Mesendoderm (in vitro differentiated cells): ENCODE results near the gene RBM4.
"Not testable (repeated sequence)": the region's sequence is repeated elsewhere in the genome, so short reads cannot be mapped to it uniquely, and the experiment has no call there.

Experiments used
- DNase-seq: peaks from one replicate; pipeline ENCODE4 v3.0.0; 2013
- H2AK5ac ChIP-seq: 2 replicates; pipeline ENCODE4 v1.6.1; 2013; ENCODE audit warnings: low read length, inconsistent platforms
- H2BK120ac ChIP-seq: 2 replicates; pipeline ENCODE4 v1.6.1; 2013; ENCODE audit warnings: low read depth, mild to moderate bottlenecking, low read length, moderate library complexity, mixed read lengths
- H2BK15ac ChIP-seq: replicated peaks from 2 replicates; pipeline ENCODE4 v1.6.1; 2013; ENCODE audit warnings: low read depth, mild to moderate bottlenecking, moderate library complexity
- H2BK5ac ChIP-seq: 2 replicates; pipeline ENCODE4 v1.6.1; 2013; ENCODE audit warnings: low read length, inconsistent platforms
- H3K18ac ChIP-seq: 2 replicates; pipeline ENCODE4 v1.6.1; 2013; ENCODE audit warnings: mild to moderate bottlenecking, low read length, mixed read lengths
- H3K23ac ChIP-seq: one replicate; pipeline ENCODE4 v1.6.1; 2013; ENCODE audit warnings: low read length
- H3K27ac ChIP-seq: 2 replicates; pipeline ENCODE4 v1.5.1; 2013; ENCODE audit warnings: low read depth, mild to moderate bottlenecking, inconsistent platforms, low read length, moderate library complexity
- H3K27me3 ChIP-seq: 2 replicates; pipeline ENCODE4 v1.6.1; 2013; ENCODE audit warnings: low read length, control low read depth, mild to moderate bottlenecking, inconsistent platforms; ENCODE audit not compliant: insufficient read depth, poor library complexity
- H3K36me3 ChIP-seq: 2 replicates; pipeline ENCODE4 v1.6.1; 2013; ENCODE audit warnings: low read length, inconsistent platforms; ENCODE audit not compliant: control insufficient read depth, insufficient read depth
- H3K4ac ChIP-seq: one replicate; pipeline ENCODE4 v1.6.1; 2013; ENCODE audit warnings: low read depth, mild to moderate bottlenecking, low read length, moderate library complexity
- H3K4me1 ChIP-seq: 2 replicates; pipeline ENCODE4 v1.6.1; 2013; ENCODE audit warnings: low read depth, low read length, inconsistent platforms; ENCODE audit not compliant: control insufficient read depth
- H3K4me2 ChIP-seq: 2 replicates; pipeline ENCODE4 v1.6.1; 2013; ENCODE audit warnings: low read length
- H3K4me3 ChIP-seq: 2 replicates; pipeline ENCODE4 v1.5.1; 2013; ENCODE audit warnings: mild to moderate bottlenecking, low read length
- H3K56ac ChIP-seq: one replicate; pipeline ENCODE4 v1.6.1; 2013; ENCODE audit warnings: low read length
- H3K79me1 ChIP-seq: 2 replicates; pipeline ENCODE4 v1.6.1; 2013; ENCODE audit warnings: low read length, inconsistent platforms
- H3K79me2 ChIP-seq: 2 replicates; pipeline ENCODE4 v1.6.1; 2013; ENCODE audit warnings: mild to moderate bottlenecking, low read length; ENCODE audit not compliant: control insufficient read depth, insufficient read depth
- H3K9ac ChIP-seq: 2 replicates; pipeline ENCODE4 v1.6.1; 2013; ENCODE audit warnings: low read length, inconsistent platforms
- H4K5ac ChIP-seq: one replicate; pipeline ENCODE4 v1.6.1; 2013; ENCODE audit warnings: low read length
- H4K8ac ChIP-seq: one replicate; pipeline ENCODE4 v1.6.1; 2013; ENCODE audit warnings: low read depth, mild to moderate bottlenecking, control low read depth, low read length, moderate library complexity
- WGBS: extraction: QIAGEN DNeasy Blood & Tissue Kit; methylation state at CpG from one replicate; pipeline ENCODE4 v1.1.7; 2013; ENCODE audit warnings: low lambda C conversion rate, missing lambda C conversion rate; ENCODE audit not compliant: insufficient coverage; ENCODE audit errors: extremely low coverage; 5-methylcytosine and 5-hydroxymethylcytosine counted together

RBM4 gene

DNA sequence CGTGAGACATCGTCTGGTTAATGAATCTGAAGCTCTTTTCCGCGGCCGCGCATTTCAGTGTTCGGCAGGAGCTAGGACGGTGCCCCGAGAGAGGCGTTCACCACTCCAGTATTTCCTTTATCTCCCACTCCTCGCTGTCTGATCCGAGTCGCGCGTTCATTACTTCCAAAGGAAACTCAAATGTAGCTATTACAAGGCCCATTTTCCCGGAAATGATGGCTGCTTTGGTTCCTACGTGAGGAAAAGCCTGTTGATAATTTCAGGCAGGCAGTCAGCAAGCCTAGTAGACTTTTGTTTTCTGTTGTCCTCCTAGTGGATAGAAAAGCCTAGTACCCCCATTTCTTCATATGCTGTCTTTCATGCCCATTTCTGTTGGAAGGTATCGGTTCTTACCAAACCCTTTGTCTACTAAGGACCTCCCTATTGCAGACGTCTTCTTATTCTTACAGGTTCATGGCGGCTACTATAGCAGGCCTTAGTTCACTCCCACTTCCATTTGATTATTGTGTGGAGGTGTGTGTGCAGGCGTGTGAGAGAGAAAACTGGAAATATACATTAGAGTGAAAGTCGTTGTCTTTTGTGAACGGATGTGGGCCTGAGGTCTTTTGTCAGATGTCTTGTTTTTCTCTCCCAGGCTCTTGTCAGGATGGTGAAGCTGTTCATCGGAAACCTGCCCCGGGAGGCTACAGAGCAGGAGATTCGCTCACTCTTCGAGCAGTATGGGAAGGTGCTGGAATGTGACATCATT is 737 bp downstream of the RBM4 start:
- WGBS: no CpG with 5 or more reads among the region's 27 CpGs
- peak overlapping the region; percentile 89 for H3K4me2 ChIP-seq
- peak overlapping the region; percentile 4 for H2BK120ac ChIP-seq
- peaks cover 1% of the 10 kb centered on the region for H3K79me1 ChIP-seq
- H3K27ac ChIP-seq: peak overlapping the region; percentile 88
- no peak overlapping the region for H4K8ac ChIP-seq
- H3K18ac ChIP-seq: peak overlapping the region; percentile 35
- peaks cover 5% of the 10 kb centered on the region for H3K36me3 ChIP-seq
- H3K4me3 ChIP-seq: peak overlapping the region; percentile 95
- H3K4ac ChIP-seq: peak overlapping the region; percentile 39
- no peak overlapping the region for H2AK5ac ChIP-seq
- H3K23ac ChIP-seq: peak overlapping the region; percentile 12
- no peaks in the 10 kb centered on the region for H3K27me3 ChIP-seq
- H2BK5ac ChIP-seq: no peak overlapping the region
- peaks cover 67% of the 10 kb centered on the region for H3K79me2 ChIP-seq
- peak overlapping the region; percentile 97 for H3K9ac ChIP-seq
- no peak overlapping the region for H2BK15ac ChIP-seq
- peak; percentile 57 for DNase-seq
- peak overlapping the region; percentile 99 for H3K56ac ChIP-seq
- peaks cover 5% of the 10 kb centered on the region for H3K4me1 ChIP-seq
- H4K5ac ChIP-seq: no peak overlapping the region

- H3K9ac ChIP-seq: peak overlapping the region; percentile 64
- H3K36me3 ChIP-seq: not testable (repeated sequence)
Observed at GRCh38 chr11:66639814-66640340, 1.4 kb downstream of the RBM4 start.

DNA sequence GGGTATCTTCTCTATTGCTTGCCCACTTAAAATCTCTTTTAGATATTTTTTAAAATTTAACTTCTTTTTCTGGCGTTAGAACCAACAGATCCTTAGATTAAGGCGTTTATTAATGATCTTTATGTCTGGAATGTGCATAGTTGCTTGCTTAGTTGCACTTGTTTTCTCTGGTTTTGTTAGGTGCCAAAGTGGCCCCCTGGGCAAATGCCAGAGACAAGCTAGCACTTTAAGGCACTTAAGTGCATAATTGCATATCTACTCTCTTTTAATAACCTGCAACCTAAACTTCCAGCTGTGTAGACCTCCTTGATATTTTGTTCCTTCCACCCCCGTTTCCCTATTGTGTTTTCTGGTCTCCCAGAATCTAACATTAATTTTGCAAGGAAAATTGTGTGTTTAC is 3.3 kb downstream of the RBM4 start:
- Histone ChIP-seq H3K4me2 (peak overlapping the region; percentile 31), H3K23ac (no peak overlapping the region), H3K36me3 (peaks cover 11% of the 10 kb centered on the region), H2BK5ac (no peak overlapping the region), H3K79me1 (peaks cover 8% of the 10 kb centered on the region), H3K56ac (no peak overlapping the region), H3K18ac (no peak overlapping the region), H2BK120ac (no peak overlapping the region), H2AK5ac (no peak overlapping the region), H2BK15ac (no peak overlapping the region), H3K79me2 (peaks cover 81% of the 10 kb centered on the region), H4K8ac (no peak overlapping the region), H4K5ac (no peak overlapping the region), H3K27ac (no peak overlapping the region), H3K4ac (no peak overlapping the region), H3K4me1 (peaks cover 5% of the 10 kb centered on the region), H3K27me3 (no peaks in the 10 kb centered on the region), H3K4me3 (no peak overlapping the region), H3K9ac (no peak overlapping the region)
- no peak for DNase-seq
- WGBS: no CpG with 5 or more reads among the region's 3 CpGs

More at GRCh38 chr11:66639814-66640340, 1.4 kb downstream of the RBM4 start:
- not testable (repeated sequence) for H3K27ac ChIP-seq, H4K5ac ChIP-seq, H4K8ac ChIP-seq, DNase-seq, H3K4me3 ChIP-seq, H3K4me1 ChIP-seq, H3K4ac ChIP-seq, H2BK120ac ChIP-seq, H2AK5ac ChIP-seq, H3K27me3 ChIP-seq, H2BK15ac ChIP-seq, H3K18ac ChIP-seq, H2BK5ac ChIP-seq, H3K23ac ChIP-seq, H3K79me1 ChIP-seq
- WGBS: no CpG with 5 or more reads among the region's 10 CpGs
- H3K79me2 ChIP-seq: peaks cover 71% of the 10 kb centered on the region
- peak overlapping the region; percentile 9 for H3K56ac ChIP-seq
- peak overlapping the region; percentile 60 for H3K4me2 ChIP-seq

DNA sequence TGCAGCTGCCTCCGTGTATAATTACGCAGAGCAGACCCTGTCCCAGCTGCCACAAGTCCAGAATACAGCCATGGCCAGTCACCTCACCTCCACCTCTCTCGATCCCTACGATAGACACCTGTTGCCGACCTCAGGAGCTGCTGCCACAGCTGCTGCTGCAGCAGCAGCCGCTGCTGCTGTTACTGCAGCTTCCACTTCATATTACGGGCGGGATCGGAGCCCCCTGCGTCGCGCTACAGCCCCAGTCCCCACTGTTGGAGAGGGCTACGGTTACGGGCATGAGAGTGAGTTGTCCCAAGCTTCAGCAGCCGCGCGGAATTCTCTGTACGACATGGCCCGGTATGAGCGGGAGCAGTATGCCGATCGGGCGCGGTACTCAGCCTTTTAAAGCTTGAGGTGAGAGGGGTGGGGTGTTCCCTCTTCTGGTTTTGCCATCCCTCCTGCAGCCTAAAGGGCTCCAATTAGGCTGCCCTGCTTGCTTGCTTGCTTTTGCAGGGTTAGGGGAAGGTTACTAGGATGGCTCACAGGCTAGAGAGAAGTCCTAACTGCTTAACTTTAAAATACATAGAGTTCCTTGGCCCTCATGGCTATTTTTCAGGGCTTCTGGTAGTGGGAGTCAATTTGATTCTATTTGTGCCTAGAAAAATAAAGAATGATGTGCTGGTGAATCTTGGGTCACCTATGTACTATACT is 5.4 kb downstream of the RBM4 start:
- Histone ChIP-seq H3K4me2 (no peak overlapping the region), H4K8ac (no peak overlapping the region), H3K9ac (no peak overlapping the region), H2AK5ac (no peak overlapping the region), H3K79me2 (peaks cover 87% of the 10 kb centered on the region), H2BK15ac (no peak overlapping the region), H3K4me1 (peaks cover 3% of the 10 kb centered on the region), H3K56ac (peak overlapping the region; percentile 30), H3K36me3 (peaks cover 12% of the 10 kb centered on the region), H2BK120ac (no peak overlapping the region), H3K23ac (no peak overlapping the region), H3K79me1 (peaks cover 10% of the 10 kb centered on the region), H3K27ac (no peak overlapping the region), H3K27me3 (no peaks in the 10 kb centered on the region), H3K4ac (no peak overlapping the region), H3K18ac (no peak overlapping the region), H3K4me3 (no peak overlapping the region), H2BK5ac (no peak overlapping the region), H4K5ac (no peak overlapping the region)
- DNase-seq: no peak
- no CpG with 5 or more reads among the region's 24 CpGs for WGBS

GRCh38 chr11:66646828-66647227 is 8.3 kb downstream of the RBM4 start:
- Histone ChIP-seq H3K18ac (no peak overlapping the region), H2BK15ac (no peak overlapping the region), H3K9ac (no peak overlapping the region), H3K4me1 (no peaks in the 10 kb centered on the region), H4K8ac (no peak overlapping the region), H3K4me2 (no peak overlapping the region), H2BK5ac (no peak overlapping the region), H3K27me3 (no peaks in the 10 kb centered on the region), H3K79me2 (peaks cover 70% of the 10 kb centered on the region), H3K4ac (no peak overlapping the region), H4K5ac (no peak overlapping the region), H3K36me3 (peaks cover 11% of the 10 kb centered on the region), H3K27ac (no peak overlapping the region), H3K79me1 (peaks cover 16% of the 10 kb centered on the region), H3K56ac (no peak overlapping the region), H2BK120ac (no peak overlapping the region), H3K4me3 (no peak overlapping the region), H3K23ac (no peak overlapping the region), H2AK5ac (no peak overlapping the region)
- WGBS: no CpG with 5 or more reads among the region's 4 CpGs
- DNase-seq: no peak
